ENCODE results near the gene KLK7. TPM values are rescaled to one million over a fixed set of nuclear protein-coding genes. Genes with fewer than 3 reads are reported as not detected.
A peak's percentile ranks its signal among the peaks of the same experiment; 100 is the strongest.

Gene KLK7
- total RNA-seq: 0.52 TPM
- polyA plus RNA-seq: 5.0 TPM
- long read RNA-seq, donor 1: 0 reads
- long read RNA-seq, donor 2: 0 reads
- long read RNA-seq, donor 3, partial matches to known transcripts: 0 of 1 reads
- long read RNA-seq, donor 3, other reads (novel, unspliced or antisense): 0 of 1 reads
- long read RNA-seq, donor 4, partial matches to known transcripts: 0 of 1 reads
- long read RNA-seq, donor 4, other reads (novel, unspliced or antisense): 0 of 1 reads
- long read RNA-seq, donor 5, partial matches to known transcripts: 0 of 3 reads
- long read RNA-seq, donor 5, other reads (novel, unspliced or antisense): 0 of 3 reads
- long read RNA-seq, donor 6: 0 reads
- long read RNA-seq, donor 7: 0 reads
- long read RNA-seq, donor 8: 0 reads
- long read RNA-seq, donor 9: 0 reads
- long read RNA-seq, donor 10: 0 reads

- no peaks in the 10 kb centered on the region for H3K36me3 ChIP-seq (ENCODE audit: control insufficient read depth in 2 of 2, insufficient read depth in 2 of 2, low read length in 1 of 2)
- H3K27me3 ChIP-seq (ENCODE audit: control insufficient read depth in 2 of 2, insufficient read depth in 1 of 2, low read length in 1 of 2): peaks cover 0 to 11% of the 10 kb centered on the region in 2 donors
- 22% methylated on average over 28 of the region's 28 CpGs for WGBS
- no peaks in the 10 kb centered on the region for H3K4me1 ChIP-seq (ENCODE audit: control insufficient read depth in 2 of 2, insufficient read depth in 2 of 2, low read length in 2 of 2)
- no peak within 1 kb of the TSS for H3K27ac ChIP-seq (ENCODE audit: low read depth in 1 of 2, low read length in 1 of 2)
- H3K4me3 ChIP-seq (ENCODE audit: low read length in 2 of 2): no peak within 1 kb of the TSS
- DNase-seq (ENCODE audit: low read depth in 6 of 9, low spot score in 9 of 9): no peak
- H3K9me3 ChIP-seq (ENCODE audit: control insufficient read depth in 2 of 2, insufficient read depth in 1 of 2, low read length in 1 of 2): no peaks in the 10 kb centered on the region
These were observed at the start of gene KLK7 for GRCh38 chr19:50983625-50984292. KLK7 (minus strand) TSS chr19:50983917; CDS start chr19:50982399, 1,518 bp downstream.

- H3K4me3 ChIP-seq (ENCODE audit: low read length in 2 of 2): no peak overlapping the region
- H3K27ac ChIP-seq (ENCODE audit: low read depth in 1 of 2, low read length in 1 of 2): no peak overlapping the region
- DNase-seq (ENCODE audit: low read depth in 6 of 9, low spot score in 9 of 9): no peak
- no peaks in the 10 kb centered on the region for H3K4me1 ChIP-seq (ENCODE audit: control insufficient read depth in 2 of 2, insufficient read depth in 2 of 2, low read length in 2 of 2)
- WGBS: 93% methylated on average over 28 of the region's 28 CpGs
- peaks cover 0 to 7% of the 10 kb centered on the region in 2 donors for H3K27me3 ChIP-seq (ENCODE audit: control insufficient read depth in 2 of 2, insufficient read depth in 1 of 2, low read length in 1 of 2)
- H3K9me3 ChIP-seq (ENCODE audit: control insufficient read depth in 2 of 2, insufficient read depth in 1 of 2, low read length in 1 of 2): no peaks in the 10 kb centered on the region
- no peaks in the 10 kb centered on the region for H3K36me3 ChIP-seq (ENCODE audit: control insufficient read depth in 2 of 2, insufficient read depth in 2 of 2, low read length in 1 of 2)
These were observed 48.1 kb upstream of the KLK7 start for GRCh38 chr19:51031880-51032225.

- no peaks in the 10 kb centered on the region for H3K4me1 ChIP-seq (ENCODE audit: control insufficient read depth in 2 of 2, insufficient read depth in 2 of 2, low read length in 2 of 2)
- peaks cover 0 to 7% of the 10 kb centered on the region in 2 donors for H3K27me3 ChIP-seq (ENCODE audit: control insufficient read depth in 2 of 2, insufficient read depth in 1 of 2, low read length in 1 of 2)
- H3K4me3 ChIP-seq (ENCODE audit: low read length in 2 of 2): no peak overlapping the region
- no peaks in the 10 kb centered on the region for H3K36me3 ChIP-seq (ENCODE audit: control insufficient read depth in 2 of 2, insufficient read depth in 2 of 2, low read length in 1 of 2)
- DNase-seq (ENCODE audit: low read depth in 6 of 9, low spot score in 9 of 9): no peak
- H3K27ac ChIP-seq (ENCODE audit: low read depth in 1 of 2, low read length in 1 of 2): no peak overlapping the region
- H3K9me3 ChIP-seq (ENCODE audit: control insufficient read depth in 2 of 2, insufficient read depth in 1 of 2, low read length in 1 of 2): no peaks in the 10 kb centered on the region
- WGBS: 94% methylated on average over 7 of the region's 7 CpGs
These were observed 47.6 kb upstream of the KLK7 start for GRCh38 chr19:51031220-51031879.

DNA sequence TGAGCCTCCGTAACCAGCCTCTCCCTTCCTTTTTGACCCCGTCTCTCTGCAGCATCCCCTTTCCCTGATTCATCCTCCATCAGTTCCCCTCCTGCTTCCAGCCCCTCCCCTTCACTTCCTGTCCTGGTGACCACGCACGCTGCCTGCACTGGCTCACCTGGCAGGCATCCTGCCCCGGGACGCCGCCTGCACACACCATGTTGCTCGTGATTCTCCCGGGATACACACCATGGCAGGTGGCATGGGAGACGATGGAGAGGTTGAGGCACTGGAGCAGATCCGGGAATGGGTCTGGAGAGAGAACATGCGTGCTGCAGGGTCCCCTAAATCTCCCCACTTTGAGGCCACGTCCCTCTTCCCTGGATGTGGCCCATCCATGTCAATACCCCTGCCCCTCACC lies 46.9 kb upstream of the KLK7 start:
- Histone ChIP-seq H3K36me3 (ENCODE audit: control insufficient read depth in 2 of 2, insufficient read depth in 2 of 2, low read length in 1 of 2) (no peaks in the 10 kb centered on the region), H3K27ac (ENCODE audit: low read depth in 1 of 2, low read length in 1 of 2) (no peak overlapping the region), H3K4me1 (ENCODE audit: control insufficient read depth in 2 of 2, insufficient read depth in 2 of 2, low read length in 2 of 2) (no peaks in the 10 kb centered on the region), H3K9me3 (ENCODE audit: control insufficient read depth in 2 of 2, insufficient read depth in 1 of 2, low read length in 1 of 2) (no peaks in the 10 kb centered on the region), H3K27me3 (ENCODE audit: control insufficient read depth in 2 of 2, insufficient read depth in 1 of 2, low read length in 1 of 2) (peaks cover 0 to 9% of the 10 kb centered on the region in 2 donors), H3K4me3 (ENCODE audit: low read length in 2 of 2) (no peak overlapping the region)
- 73% methylated on average over 13 of the region's 13 CpGs for WGBS
- DNase-seq (ENCODE audit: low read depth in 6 of 9, low spot score in 9 of 9): no peak

- H3K36me3 ChIP-seq (ENCODE audit: control insufficient read depth in 2 of 2, insufficient read depth in 2 of 2, low read length in 1 of 2): no peaks in the 10 kb centered on the region
- no peaks in the 10 kb centered on the region for H3K9me3 ChIP-seq (ENCODE audit: control insufficient read depth in 2 of 2, insufficient read depth in 1 of 2, low read length in 1 of 2)
- DNase-seq (ENCODE audit: low read depth in 6 of 9, low spot score in 9 of 9): no peak
- no peak overlapping the region for H3K27ac ChIP-seq (ENCODE audit: low read depth in 1 of 2, low read length in 1 of 2)
- H3K4me1 ChIP-seq (ENCODE audit: control insufficient read depth in 2 of 2, insufficient read depth in 2 of 2, low read length in 2 of 2): no peaks in the 10 kb centered on the region
- H3K4me3 ChIP-seq (ENCODE audit: low read length in 2 of 2): no peak overlapping the region
- 86% methylated on average over 2 of the region's 2 CpGs for WGBS
- peaks cover 0 to 12% of the 10 kb centered on the region in 2 donors for H3K27me3 ChIP-seq (ENCODE audit: control insufficient read depth in 2 of 2, insufficient read depth in 1 of 2, low read length in 1 of 2)
These were observed 46.0 kb upstream of the KLK7 start for GRCh38 chr19:51029718-51030117.

DNA sequence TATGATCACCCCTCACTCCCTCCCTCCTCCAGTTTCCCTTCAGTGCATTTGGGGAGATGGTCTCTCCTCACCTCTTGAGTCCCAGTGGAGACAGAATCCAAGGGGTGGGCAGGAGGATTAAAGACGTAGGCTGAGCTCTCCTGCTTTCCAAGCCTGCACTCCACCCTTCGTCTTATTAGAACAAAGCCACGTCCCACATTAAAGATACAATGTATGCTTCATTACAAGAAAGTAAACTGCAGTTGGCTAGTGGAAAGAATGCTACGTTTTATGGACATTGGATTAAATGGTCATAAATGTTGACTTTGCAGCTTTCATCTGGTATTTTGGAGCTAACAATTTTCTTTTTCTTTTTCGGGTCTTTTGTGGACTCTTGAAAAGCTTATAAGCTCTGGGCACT lies 44.2 kb upstream of the KLK7 start:
- peak overlapping the region in 1 of 2 donors; percentile 18 for H3K27ac ChIP-seq (ENCODE audit: low read depth in 1 of 2, low read length in 1 of 2)
- DNase-seq (ENCODE audit: low read depth in 6 of 9, low spot score in 9 of 9): no peak

GRCh38 chr19:51027126-51027806 lies 43.5 kb upstream of the KLK7 start:
- Histone ChIP-seq H3K4me1 (ENCODE audit: control insufficient read depth in 2 of 2, insufficient read depth in 2 of 2, low read length in 2 of 2) (no peaks in the 10 kb centered on the region), H3K27ac (ENCODE audit: low read depth in 1 of 2, low read length in 1 of 2) (peak overlapping the region; percentile 5 to 54), H3K9me3 (ENCODE audit: control insufficient read depth in 2 of 2, insufficient read depth in 1 of 2, low read length in 1 of 2) (no peaks in the 10 kb centered on the region), H3K36me3 (ENCODE audit: control insufficient read depth in 2 of 2, insufficient read depth in 2 of 2, low read length in 1 of 2) (no peaks in the 10 kb centered on the region), H3K27me3 (ENCODE audit: control insufficient read depth in 2 of 2, insufficient read depth in 1 of 2, low read length in 1 of 2) (peaks cover 0 to 17% of the 10 kb centered on the region in 2 donors), H3K4me3 (ENCODE audit: low read length in 2 of 2) (no peak overlapping the region)
- 62% methylated on average over 14 of the region's 14 CpGs for WGBS
- DNase-seq (ENCODE audit: low read depth in 6 of 9, low spot score in 9 of 9): no peak

More for the DNA sequence above, 44.2 kb upstream of the KLK7 start:
- no peaks in the 10 kb centered on the region for H3K9me3 ChIP-seq (ENCODE audit: control insufficient read depth in 2 of 2, insufficient read depth in 1 of 2, low read length in 1 of 2)
- peaks cover 0 to 14% of the 10 kb centered on the region in 2 donors for H3K27me3 ChIP-seq (ENCODE audit: control insufficient read depth in 2 of 2, insufficient read depth in 1 of 2, low read length in 1 of 2)
- H3K36me3 ChIP-seq (ENCODE audit: control insufficient read depth in 2 of 2, insufficient read depth in 2 of 2, low read length in 1 of 2): no peaks in the 10 kb centered on the region
- H3K4me1 ChIP-seq (ENCODE audit: control insufficient read depth in 2 of 2, insufficient read depth in 2 of 2, low read length in 2 of 2): no peaks in the 10 kb centered on the region
- WGBS: 80% methylated on average over 5 of the region's 5 CpGs
- H3K4me3 ChIP-seq (ENCODE audit: low read length in 2 of 2): no peak overlapping the region

GRCh38 chr19:51026554-51026831 lies 42.8 kb upstream of the KLK7 start, which contains the start of gene KLK11:
KLK11 (minus strand) TSS chr19:51026616; CDS start chr19:51025631, 985 bp downstream.
- WGBS: 89% methylated on average over 11 of the region's 11 CpGs
- no peaks in the 10 kb centered on the region for H3K4me1 ChIP-seq (ENCODE audit: control insufficient read depth in 2 of 2, insufficient read depth in 2 of 2, low read length in 2 of 2)
- no peaks in the 10 kb centered on the region for H3K9me3 ChIP-seq (ENCODE audit: control insufficient read depth in 2 of 2, insufficient read depth in 1 of 2, low read length in 1 of 2)

More at GRCh38 chr19:51026554-51026831, 42.8 kb upstream of the KLK7 start, which contains the start of gene KLK11:
- H3K4me3 ChIP-seq (ENCODE audit: low read length in 2 of 2): no peak within 1 kb of the TSS
- no peak for DNase-seq (ENCODE audit: low read depth in 6 of 9, low spot score in 9 of 9)
- H3K27me3 ChIP-seq (ENCODE audit: control insufficient read depth in 2 of 2, insufficient read depth in 1 of 2, low read length in 1 of 2): peaks cover 0 to 17% of the 10 kb centered on the region in 2 donors
- H3K27ac ChIP-seq (ENCODE audit: low read depth in 1 of 2, low read length in 1 of 2): peak within 1 kb of the TSS; percentile 5 to 54
- H3K36me3 ChIP-seq (ENCODE audit: control insufficient read depth in 2 of 2, insufficient read depth in 2 of 2, low read length in 1 of 2): no peaks in the 10 kb centered on the region
